ENCODE measurements around the gene SERP2.

GRCh38 chr13:44336934-44337333, 36.7 kb upstream of the SERP2 start:
- TF ChIP-seq CTCF (IDR thresholded peaks at IDR 0.05 in 2 of 3, conservative IDR thresholded peaks at IDR 0.05 in 1 of 3; ENCODE audit: borderline replicate concordance in 1 of 3, insufficient read depth in 1 of 3, low read depth in 2 of 3, low read length in 2 of 3) (no peak), POLR2A (IDR thresholded peaks at IDR 0.05; ENCODE audit: borderline replicate concordance, extremely low read depth, insufficient read depth, insufficient read length) (no peak)

Measured in HCT116 (cell line).